SK-N-SH (cell line): ENCODE data around the gene PCGF2. TPM values are rescaled to one million over a fixed set of nuclear protein-coding genes. Genes with fewer than 3 reads are reported as not detected.

Experiments
- CTCF ChIA-PET: fragments of 300-600, 350-600 bp; formaldehyde crosslinking; extraction: SDS; loops from one replicate; lab custom pipeline; 2021; lab: Yijun Ruan, JAX
- POLR2A ChIA-PET: fragments of 350-600 bp; sonication (Branson Sonifier 250); formaldehyde crosslinking; extraction: SDS; loops from one replicate; lab custom pipeline; 2020; ENCODE audit warnings: antibody characterized with exemption, inconsistent platforms; lab: Yijun Ruan, JAX
- DNase-seq: peaks from one replicate; pipeline ENCODE4 v3.0.0; 2012
- H2AFZ ChIP-seq: fragments of 200-600 bp; sonication (generic); 2 replicates; pipeline ENCODE4 v1.8.1; 2016; ENCODE audit warnings: antibody characterized with exemption, mild to moderate bottlenecking, low read depth
- H3F3A ChIP-seq: fragments of 200-600 bp; sonication (generic); replicated peaks from 2 replicates; pipeline ENCODE3; 2016; ENCODE audit warnings: antibody characterized with exemption, mild to moderate bottlenecking; ENCODE audit not compliant: insufficient read depth
- H3K27ac ChIP-seq, 2 experiments: fragments of 200-500 bp in 1 of 2; fragments of 200-600 bp in 1 of 2; sonication (Bioruptor generic) in 1 of 2; sonication (generic), shearing (Covaris generic) in 1 of 2; 2 replicates each; pipeline versions ENCODE4 v1.5.1 to v1.6.1; 2014 to 2016; ENCODE audit warnings: low read depth in 2 of 2, inconsistent platforms in 1 of 2, low read length in 1 of 2, mild to moderate bottlenecking in 1 of 2, mixed read lengths in 1 of 2
- H3K27me3 ChIP-seq: fragments of 200-600 bp; sonication (generic), shearing (Covaris generic); 2 replicates; pipeline ENCODE4 v1.6.1; 2016; ENCODE audit warnings: mixed run types; ENCODE audit not compliant: insufficient read depth
- H3K36me3 ChIP-seq, 2 experiments: fragments of 200-500 bp in 1 of 2; fragments of 200-600 bp in 1 of 2; sonication (Bioruptor generic) in 1 of 2; sonication (generic) in 1 of 2; replicated peaks in 1 of 2; 2 replicates each; pipeline versions ENCODE3 to v1.5.1; 2014 to 2016; ENCODE audit warnings: low read length in 1 of 2, mild to moderate bottlenecking in 1 of 2; ENCODE audit not compliant: insufficient read depth in 2 of 2, control insufficient read depth in 1 of 2
- H3K4me1 ChIP-seq, 2 experiments: fragments of 200-500 bp in 1 of 2; fragments of 200-600 bp in 1 of 2; sonication (Bioruptor generic) in 1 of 2; sonication (generic), shearing (Covaris generic) in 1 of 2; 2 replicates each; pipeline versions ENCODE4 v1.5.1 to v1.6.1; 2014 to 2016; ENCODE audit warnings: low read depth in 1 of 2, low read length in 1 of 2, mixed run types in 1 of 2; ENCODE audit not compliant: insufficient read depth in 2 of 2, control insufficient read depth in 1 of 2
- H3K4me2 ChIP-seq: fragments of 200-600 bp; sonication (generic), shearing (Covaris generic); 2 replicates; pipeline ENCODE4 v1.6.1; 2017; ENCODE audit warnings: mixed run types
- H3K4me3 ChIP-seq, 2 experiments: fragments of 200-500 bp in 1 of 2; fragments of 200-600 bp in 1 of 2; sonication (Bioruptor generic) in 1 of 2; sonication (generic), shearing (Covaris generic) in 1 of 2; 2 replicates each; pipeline versions ENCODE4 v1.5.1 to v1.8.1; 2014 to 2016; ENCODE audit warnings: low read depth in 2 of 2, inconsistent platforms in 1 of 2, low read length in 1 of 2, mild to moderate bottlenecking in 1 of 2, mixed read lengths in 1 of 2, moderate library complexity in 1 of 2
- H3K79me2 ChIP-seq: fragments of 200-600 bp; sonication (generic); 2 replicates; pipeline ENCODE4 v1.8.1; 2017; ENCODE audit warnings: mild to moderate bottlenecking; ENCODE audit not compliant: insufficient read depth
- H3K9ac ChIP-seq: fragments of 200-600 bp; sonication (generic); 2 replicates; pipeline ENCODE4 v1.6.1; 2017; ENCODE audit warnings: mixed run types
- H3K9me2 ChIP-seq: fragments of 200-600 bp; sonication (generic); 2 replicates; pipeline ENCODE4 v1.6.1; 2017; ENCODE audit warnings: mixed run types
- H3K9me3 ChIP-seq: fragments of 200-600 bp; sonication (generic); 2 replicates; pipeline ENCODE4 v1.6.1; 2017; ENCODE audit warnings: mixed run types, mild to moderate bottlenecking, moderate library complexity
- H4K20me1 ChIP-seq: fragments of 200-600 bp; sonication (generic); 2 replicates; pipeline ENCODE4 v1.6.1; 2017; ENCODE audit warnings: mild to moderate bottlenecking, mixed run types; ENCODE audit not compliant: insufficient read depth
- CHD2 ChIP-seq: fragments of 150-350 bp; IDR thresholded peaks from 2 replicates; pipeline ENCODE4 v1.6.1; 2018; ENCODE audit warnings: low read length; ENCODE audit not compliant: partially characterized antibody
- CTCF ChIP-seq: fragments of 200-600 bp; sonication (generic); IDR thresholded peaks from 2 replicates; pipeline ENCODE4 v1.6.1; 2017; ENCODE audit warnings: antibody characterized with exemption, mild to moderate bottlenecking, moderate library complexity
- EP300 ChIP-seq, 2 experiments: IDR thresholded peaks; 2 replicates each; pipeline versions ENCODE4 v1.4.0 to v1.6.1; 2012; ENCODE audit warnings: borderline replicate concordance in 1 of 2, low read depth in 1 of 2, low read length in 1 of 2
- FOXJ3 ChIP-seq: sonication (generic); formaldehyde crosslinking; IDR thresholded peaks from 2 replicates; pipeline ENCODE4 v1.5.1; 2020; ENCODE audit warnings: mild to moderate bottlenecking, missing genetic modification reagents
- GABPA ChIP-seq: IDR thresholded peaks from 2 replicates; pipeline ENCODE4 v1.4.0; 2012; ENCODE audit warnings: low read depth, mild to moderate bottlenecking
- IRF3 ChIP-seq: fragments of 150-350 bp; IDR thresholded peaks from 2 replicates; pipeline ENCODE4 v1.6.1; 2016; ENCODE audit warnings: mild to moderate bottlenecking, low read depth, low read length
- JUND ChIP-seq: IDR thresholded peaks from 2 replicates; pipeline ENCODE4 v1.4.0; 2012
- MAX ChIP-seq: IDR thresholded peaks from 2 replicates; pipeline ENCODE4 v1.4.0; 2012; ENCODE audit warnings: low read depth
- MXI1 ChIP-seq: IDR thresholded peaks from 2 replicates; pipeline ENCODE4 v1.6.1; 2012; ENCODE audit warnings: mild to moderate bottlenecking, low read depth, low read length, improper control_type of control experiment
- PBX3 ChIP-seq: IDR thresholded peaks from 2 replicates; pipeline ENCODE4; 2012
- RAD21 ChIP-seq: IDR thresholded peaks from 2 replicates; pipeline ENCODE4 v1.6.1; 2012; ENCODE audit warnings: mild to moderate bottlenecking, low read length
- SIN3A ChIP-seq: IDR thresholded peaks from 2 replicates; pipeline ENCODE4 v1.6.1; 2012; ENCODE audit warnings: low read depth, mild to moderate bottlenecking, low read length, moderate library complexity, borderline replicate concordance
- TAF1 ChIP-seq: IDR thresholded peaks from 2 replicates; pipeline ENCODE4 v1.6.1; 2012; ENCODE audit warnings: low read depth, mild to moderate bottlenecking, low read length, moderate library complexity, borderline replicate concordance
- TEAD4 ChIP-seq: IDR thresholded peaks from 2 replicates; pipeline ENCODE4 v1.4.0; 2012; ENCODE audit warnings: mild to moderate bottlenecking, borderline replicate concordance; ENCODE audit not compliant: insufficient read depth
- WGBS: methylation state at CpG from one replicate; pipeline ENCODE4 v1.1.6; 2017; ENCODE audit warnings: low lambda C conversion rate; 5-methylcytosine and 5-hydroxymethylcytosine counted together
- polyA plus RNA-seq, 3 experiments: library from polyadenylated mRNA; depleted of rRNA; stranded (reverse); fragments of >200 nt; gene quantifications; 2 replicates each; pipeline ENCODE4 v1.2.3, GENCODE V29; 2012

The PCGF2 gene
- polyA plus RNA-seq, 1 of the 3 experiments (the other 2 are of a cell fraction): 39.8 TPM

- TF ChIP-seq CTCF: no peak
- TF ChIP-seq IRF3: no peak
- TF ChIP-seq GABPA: peak; percentile 74
- TF ChIP-seq SIN3A: no peak; the same call in 1 of the 2 replicates
- peak; percentile 78 for TF ChIP-seq MAX
- TF ChIP-seq EP300 (IDR thresholded peaks at IDR 0.05; ENCODE audit: borderline replicate concordance in 1 of 2, low read depth in 1 of 2, low read length in 1 of 2): no peak
- no peak for TF ChIP-seq RAD21
- TF ChIP-seq MXI1: peak; percentile 15
- TF ChIP-seq TAF1: peak; percentile 82
- TF ChIP-seq CHD2: no peak
- TF ChIP-seq FOXJ3 (CRISPR knock-in tag): no peak
Observed at GRCh38 chr17:38749223-38750043, 1.3 kb upstream of the PCGF2 start (continued).

GRCh38 chr17:38748892-38749222, 721 bp upstream of the PCGF2 start:
- Histone ChIP-seq H3K4me2 (peak overlapping the region; percentile 100), H3K4me3 (peak overlapping the region; percentile 91 to 93), H3F3A (peaks cover 4% of the 10 kb centered on the region), H3K9me2 (no peaks in the 10 kb centered on the region), H3K9me3 (no peaks in the 10 kb centered on the region), H3K4me1 (peaks cover 5 to 44% of the 10 kb centered on the region in 2 experiments; a peak in 1 of 4 replicates), H3K27ac (peak overlapping the region; percentile 63 to 98), H4K20me1 (peaks cover 32% of the 10 kb centered on the region), H3K27me3 (no peaks in the 10 kb centered on the region), H3K36me3 (peaks cover 0 to 1% of the 10 kb centered on the region in 2 experiments), H2AFZ (peak overlapping the region; percentile 80; the same call in 1 of the 2 replicates), H3K79me2 (peaks cover 67% of the 10 kb centered on the region), H3K9ac (peak overlapping the region; percentile 72)
- DNase-seq: peak; percentile 35
- TF ChIP-seq MXI1 (no peak), JUND (no peak), EP300 (IDR thresholded peaks at IDR 0.05; ENCODE audit: borderline replicate concordance in 1 of 2, low read depth in 1 of 2, low read length in 1 of 2) (no peak), PBX3 (no peak), SIN3A (no peak), TEAD4 (no peak), GABPA (no peak)
- WGBS: 2% methylated on average over 16 of the region's 32 CpGs
- ChIA-PET POLR2A (interaction anchor here (1.9 kb wide), 1 partner anchor 24 kb away, joined by 6 read pairs; no protein-coding TSS in a partner anchor), CTCF (interaction anchor here (0.6 to 1.8 kb wide), 3 partner anchors 14 to 72 kb away, joined by 3 to 11 read pairs (median 4); no protein-coding TSS in a partner anchor)
